Left ventricle myocardium superior (tissue), 1 donor: ENCODE results near the gene RXRG. TPM values are rescaled to one million over a fixed set of nuclear protein-coding genes. Genes with fewer than 3 reads are reported as not detected.

Experiments
- ATAC-seq: fragments of 200-7000 bp; cut with Tn5 transposase; one replicate; pipeline ENCODE4 v1.9.1; 2020; ENCODE audit warnings: mild to moderate bottlenecking, moderate library complexity
- DNase-seq: peaks from one replicate; pipeline ENCODE4 v3.0.0-alpha.2; 2020
- intact Hi-C: fragments of 100-400 bp; cut with micrococcal nuclease; formaldehyde crosslinking; loops from one replicate; pipeline ENCODE4 v1.11.0; 2022
- total RNA-seq: library from RNA; stranded (reverse); fragmentation: NEBNext Ultra II Directional; extraction: Animal tissue kit (Norgen Biotek cat#: 25700); gene quantifications from one replicate; pipeline ENCODE4 v1.2.1, GENCODE V29; 2021
- donor health status: DM: no; HTN: yes; CAD: no; lungs with severe emphysema.

The RXRG gene
- total RNA-seq, 1 donor from 2014 or later = 2.2 TPM

GRCh38 chr1:165353731-165354671 lies 90.9 kb downstream of the RXRG start:
- intact Hi-C loops = no loop called here
- DNase-seq (no peak), ATAC-seq (no peak)

GRCh38 chr1:165352442-165353293 lies 92.3 kb downstream of the RXRG start:
- ATAC-seq = no peak
- intact Hi-C loops = no loop called here
- peak; percentile 31 for DNase-seq

GRCh38 chr1:165351863-165352441 lies 93.0 kb downstream of the RXRG start:
- intact Hi-C loops = no loop called here
- no peak for ATAC-seq

More at GRCh38 chr1:165351863-165352441, 93.0 kb downstream of the RXRG start:
- DNase-seq = no peak

Other genes with a start within 250 kb of the RXRG start
- not detected for gene LMX1A, start 88.4 kb downstream of the RXRG start, total RNA-seq
- gene LRRC52, start 98.9 kb upstream of the RXRG start, total RNA-seq = not detected
- gene MGST3, start 186.1 kb upstream of the RXRG start, total RNA-seq = 648 TPM